SKM-1 treated with dmso at 0.1 percent for 144 hours (cell line): ENCODE results near the gene TBC1D8B.
"Not testable (repeated sequence)": the region's sequence is repeated elsewhere in the genome, so short reads cannot be mapped to it uniquely, and the experiment has no call there.

Experiments
- DNase-seq: peaks from one replicate; lab custom pipeline; 2025; ENCODE audit not compliant: unreplicated experiment; lab: John Stamatoyannopoulos, UW

Gene TBC1D8B

GRCh38 chrX:106802388-106803275 lies at the start of gene TBC1D8B:
TSS of gene TBC1D8B (plus strand) at chrX:106802673. CDS start at chrX:106802854, 181 bp downstream.
- DNase-seq: peak; percentile 64

DNA sequence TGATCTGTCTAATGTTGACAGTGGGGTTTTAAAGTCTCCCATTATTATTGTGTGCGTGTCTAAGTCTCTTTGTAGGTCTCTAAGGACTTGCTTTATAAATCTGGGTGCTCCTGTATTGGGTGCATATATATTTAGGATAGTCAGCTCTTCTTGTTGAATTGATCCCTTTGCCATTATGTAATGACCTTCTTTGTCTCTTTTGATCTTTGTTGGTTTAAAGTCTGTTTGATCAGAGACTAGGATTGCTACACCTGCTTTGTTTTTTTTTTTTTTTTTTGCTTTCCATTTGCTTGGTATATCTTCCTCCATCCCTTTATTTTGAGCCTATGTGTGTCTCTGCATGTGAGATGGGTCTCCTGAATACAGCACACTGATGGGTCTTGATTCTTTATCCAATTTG lies 33.2 kb upstream of the TBC1D8B start:
- not testable (repeated sequence) for DNase-seq

GRCh38 chrX:106774981-106775380 lies 27.5 kb upstream of the TBC1D8B start:
- no peak for DNase-seq

DNA sequence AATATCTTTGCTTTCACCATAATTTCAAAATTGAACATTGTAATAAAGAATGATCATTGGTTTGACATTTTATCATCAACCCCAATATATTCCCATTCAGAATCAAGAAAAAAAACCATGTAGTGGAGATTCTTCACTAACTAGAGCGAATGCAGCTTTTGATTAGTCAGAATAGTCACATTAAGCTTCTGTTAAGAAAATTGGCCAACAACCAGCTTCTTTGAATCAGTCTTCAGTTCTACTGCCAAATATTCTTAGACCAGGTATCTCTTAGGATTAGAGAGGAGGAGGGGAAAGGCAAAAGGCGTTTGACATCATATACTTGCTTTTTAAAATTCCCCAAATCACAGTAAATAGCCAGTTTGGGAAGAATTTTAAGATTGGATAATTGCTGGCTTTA lies 22.2 kb upstream of the TBC1D8B start:
- no peak for DNase-seq

DNA sequence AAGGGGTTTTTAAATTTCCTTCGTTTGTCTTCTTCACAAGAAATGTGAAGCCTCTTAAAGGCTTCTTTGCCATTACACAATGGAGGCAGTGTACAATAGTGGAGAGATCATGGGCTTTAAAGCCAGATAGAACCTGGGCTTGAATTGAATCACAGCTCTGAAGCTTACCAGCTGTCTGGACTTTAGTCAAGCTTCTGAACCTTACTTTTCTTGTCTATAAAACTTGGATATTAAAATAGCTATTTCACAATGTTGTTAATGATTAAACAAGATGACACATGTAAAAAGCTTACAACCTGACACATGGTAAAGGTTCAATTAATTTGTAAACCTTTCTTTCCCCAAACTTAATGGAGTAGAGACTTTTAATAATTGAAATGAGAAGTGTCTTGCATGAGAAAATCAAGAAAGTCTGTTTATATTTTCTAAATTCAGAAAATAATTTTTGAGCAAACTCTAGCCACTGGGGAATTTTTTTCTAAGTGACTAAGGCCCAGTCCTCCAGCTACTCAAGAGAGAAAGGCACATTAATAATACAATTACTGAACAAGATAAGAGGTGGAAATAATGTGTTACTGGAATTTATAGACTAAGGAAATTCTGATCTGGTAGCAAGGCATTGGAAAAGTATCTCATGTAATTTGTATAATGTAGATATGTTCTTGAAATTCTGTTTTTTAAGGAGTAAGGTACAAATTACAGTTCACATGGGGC lies 21.7 kb upstream of the TBC1D8B start:
- no peak for DNase-seq

DNA sequence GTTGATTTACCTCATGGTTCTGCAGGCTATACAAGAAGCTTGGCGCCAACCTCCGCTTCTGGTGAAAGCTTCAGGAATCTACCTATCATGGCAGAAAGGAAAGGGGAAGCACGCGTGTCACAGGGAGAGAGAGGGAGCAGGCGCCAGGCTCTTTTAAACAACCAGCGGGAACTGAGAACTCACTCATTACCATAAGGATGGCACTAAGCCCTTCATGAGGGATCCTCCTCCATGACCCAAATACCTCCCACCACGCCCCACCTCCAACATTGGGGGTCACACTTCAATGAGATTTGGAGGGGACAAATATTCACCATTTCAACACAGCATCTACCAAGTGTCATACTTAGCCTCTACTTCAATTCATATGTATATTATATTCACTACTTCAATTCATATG lies 18.8 kb upstream of the TBC1D8B start:
- no peak for DNase-seq

GRCh38 chrX:106791495-106791894 lies 11.0 kb upstream of the TBC1D8B start:
- no peak for DNase-seq

GRCh38 chrX:106802063-106802387 lies 448 bp upstream of the TBC1D8B start:
- no peak for DNase-seq

GRCh38 chrX:106811131-106811910 lies 8.8 kb downstream of the TBC1D8B start:
- no peak for DNase-seq

DNA sequence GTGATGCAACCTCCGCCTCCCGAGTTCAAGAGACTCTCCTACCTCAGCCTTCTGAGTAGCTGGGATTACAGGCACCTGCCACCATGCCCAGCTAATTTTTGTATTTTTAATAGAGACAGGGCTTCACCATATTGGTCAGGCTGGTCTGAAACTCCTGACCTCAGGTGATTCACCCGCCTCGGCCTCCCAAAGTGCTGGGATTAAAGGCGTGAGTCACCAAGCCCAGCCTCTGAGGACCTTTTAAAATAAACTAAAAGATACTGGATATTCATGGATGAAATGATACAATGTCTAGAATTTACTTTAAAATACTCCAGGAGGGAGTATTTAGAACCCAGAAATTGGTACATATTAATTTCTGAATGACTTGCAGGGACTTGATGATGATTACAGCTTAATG lies 10.5 kb downstream of the TBC1D8B start:
- not testable (repeated sequence) for DNase-seq

- DNase-seq: not testable (repeated sequence)
These were observed 11.6 kb downstream of the TBC1D8B start for GRCh38 chrX:106814093-106814492.

GRCh38 chrX:106862972-106863688 lies 60.7 kb downstream of the TBC1D8B start:
- DNase-seq: no peak

DNA sequence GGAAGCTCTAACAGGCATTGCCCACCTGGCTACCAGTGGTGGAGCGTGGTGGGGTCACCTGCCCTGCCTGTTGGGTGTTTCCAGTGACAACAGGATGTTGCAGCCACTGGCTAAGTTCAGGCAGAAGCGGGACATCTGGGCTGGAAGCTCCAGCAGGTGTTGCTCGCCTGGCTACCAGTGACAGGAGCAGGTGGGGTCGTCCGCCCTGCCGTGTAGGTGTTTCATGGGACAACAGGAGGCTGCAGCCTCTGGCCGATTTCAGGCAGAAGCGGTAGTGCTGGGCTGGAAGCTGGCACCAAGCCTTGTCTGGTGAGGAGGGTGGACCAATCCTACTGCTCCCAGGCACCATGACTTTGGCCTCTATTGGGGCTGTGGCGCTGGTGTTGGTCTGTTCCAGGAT lies 61.2 kb downstream of the TBC1D8B start:
- DNase-seq: no peak

DNA sequence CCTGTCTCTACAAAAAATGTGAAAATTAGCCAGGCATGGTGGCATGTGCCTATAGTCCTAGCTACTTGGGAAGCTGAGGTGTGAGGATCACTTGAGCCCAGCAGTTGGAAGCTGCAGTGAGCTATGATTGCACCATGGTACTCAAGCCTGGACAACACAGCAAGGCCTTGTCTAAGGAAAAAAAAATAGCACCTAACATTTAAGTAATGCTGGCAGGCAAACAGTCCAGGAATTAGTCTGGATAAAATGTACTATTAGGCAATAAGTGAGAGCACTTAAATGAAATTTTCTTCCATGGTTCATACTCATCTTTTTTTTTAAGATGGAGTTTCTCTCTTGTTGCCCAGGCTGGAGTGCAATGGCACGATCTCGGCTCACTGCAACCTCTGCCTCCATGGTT lies 70.3 kb downstream of the TBC1D8B start:
- not testable (repeated sequence) for DNase-seq

GRCh38 chrX:106874075-106874474 lies 71.6 kb downstream of the TBC1D8B start:
- peak; percentile 17 for DNase-seq

- DNase-seq: no peak
These were observed 72.7 kb downstream of the TBC1D8B start for GRCh38 chrX:106875151-106875550.

DNA sequence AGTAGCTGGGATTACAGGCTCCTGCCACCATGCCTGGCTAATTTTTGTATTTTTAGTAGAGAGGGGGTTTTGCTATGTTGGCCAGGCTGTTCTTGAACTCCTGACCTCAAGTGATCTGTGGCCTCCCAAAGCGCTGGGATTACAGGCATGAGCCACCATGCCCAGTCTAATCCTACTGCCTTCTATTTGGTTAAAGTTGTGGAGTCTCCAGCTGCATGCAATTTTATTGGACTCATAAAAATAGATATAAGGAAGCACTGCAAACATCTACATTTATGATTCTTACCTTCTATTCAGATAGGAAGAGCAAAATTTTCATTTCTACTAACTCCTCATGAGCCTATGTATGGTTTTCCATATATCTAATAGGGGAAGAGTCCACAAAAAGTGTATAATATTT lies 87.0 kb downstream of the TBC1D8B start:
- no peak for DNase-seq

DNA sequence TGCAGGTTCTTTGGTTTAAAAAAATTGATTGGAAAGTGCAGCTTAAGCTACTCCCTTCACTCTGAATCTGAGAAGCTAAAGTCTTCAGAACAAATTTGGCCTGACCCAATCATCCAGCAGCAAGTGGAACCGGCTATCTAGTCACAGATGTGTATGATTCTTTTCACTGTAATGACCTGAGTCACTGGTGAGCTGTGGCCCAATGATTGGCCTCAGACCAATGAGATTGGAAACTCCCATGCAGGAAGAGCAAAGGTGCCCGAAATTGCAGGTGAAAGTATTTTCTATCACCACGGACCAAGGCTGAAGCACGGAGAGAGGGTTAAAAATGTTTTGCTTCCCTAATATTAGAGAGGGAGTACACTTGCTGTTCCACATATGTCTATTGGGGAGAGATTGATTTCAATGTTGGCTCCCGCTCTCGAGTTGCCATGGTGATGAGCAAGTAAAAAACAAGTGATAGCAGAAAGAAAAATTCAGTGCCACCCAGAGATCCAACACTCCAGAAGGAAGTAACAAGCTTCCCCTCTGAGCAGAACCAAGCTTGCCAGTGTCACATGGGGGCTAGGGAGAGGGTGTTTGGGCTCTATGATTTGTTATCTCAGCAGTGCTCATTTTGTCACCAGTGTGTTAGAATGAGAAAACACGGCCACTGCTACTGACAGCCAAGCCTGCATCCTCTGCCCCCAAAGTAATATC lies 89.4 kb downstream of the TBC1D8B start:
- DNase-seq: no peak

DNA sequence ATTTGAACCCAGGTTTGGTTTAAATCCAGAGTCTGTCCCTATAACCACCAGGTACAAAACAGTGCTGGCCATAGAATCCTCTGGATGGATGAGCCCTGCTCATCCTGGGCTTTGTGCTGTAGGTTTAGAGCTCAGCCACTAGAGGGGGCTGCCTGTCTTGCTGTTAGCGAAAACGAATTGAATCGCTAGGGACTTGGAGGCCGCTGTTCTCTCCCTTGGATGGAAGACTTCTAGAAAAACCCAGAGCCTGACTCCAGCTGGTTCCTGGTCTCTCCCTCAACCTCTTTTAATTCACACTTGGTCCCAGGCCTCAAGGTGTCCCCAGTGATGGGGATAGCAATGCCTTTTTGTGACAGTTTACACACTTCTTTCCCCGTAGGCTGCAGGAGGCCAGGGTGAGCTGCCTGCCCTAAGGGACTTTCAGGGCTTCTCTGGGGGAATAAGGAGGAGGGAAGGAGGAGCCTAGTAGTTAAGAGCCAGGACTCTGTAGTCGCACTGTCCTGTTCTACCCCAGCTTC lies 92.0 kb downstream of the TBC1D8B start:
- no peak for DNase-seq

GRCh38 chrX:106894978-106895452 lies 92.5 kb downstream of the TBC1D8B start:
- no peak for DNase-seq
